Sigmoid colon (tissue), 7 donors: ENCODE data around the gene FAM50B. TPM values are rescaled to one million over a fixed set of nuclear protein-coding genes. Genes with fewer than 3 reads are reported as not detected.
A peak's percentile ranks its signal among the peaks of the same experiment; 100 is the strongest.

ENCODE experiments used
- DNase-seq: peaks from one replicate; pipeline ENCODE4 v3.0.0-alpha.2; 2019
- H3K27ac ChIP-seq, 4 donors: fragments of 200-600 bp; sonication (generic); one replicate each; pipeline ENCODE4 v1.5.1; 2016 to 2019; ENCODE audit warnings: mild to moderate bottlenecking in 1 of 4
- H3K27me3 ChIP-seq, 3 donors: fragments of 200-600 bp; sonication (generic); one replicate each; pipeline ENCODE4 v1.5.1; 2019; ENCODE audit warnings: mild to moderate bottlenecking in 1 of 3
- H3K36me3 ChIP-seq, 4 donors: fragments of 200-600 bp; sonication (generic); one replicate each; pipeline ENCODE4 v1.5.1; 2016 to 2019
- H3K4me1 ChIP-seq, 4 donors: fragments of 200-600 bp; sonication (generic); one replicate each; pipeline ENCODE4 v1.5.1; 2017 to 2019
- H3K4me3 ChIP-seq, 4 donors: fragments of 200-600 bp; sonication (generic); one replicate each; pipeline ENCODE4 v1.5.1; 2017 to 2019; ENCODE audit warnings: mild to moderate bottlenecking in 2 of 4, moderate library complexity in 1 of 4
- H3K9me3 ChIP-seq, 4 donors: fragments of 200-600 bp in 3 of 4; sonication (generic) in 3 of 4; one replicate each; pipeline versions ENCODE4 v1.5.1 to v1.6.1; 2013 to 2019
- CTCF ChIP-seq, 4 experiments: fragments of 450-650 bp in 3 of 4; fragments of 200-600 bp in 1 of 4; IDR thresholded peaks; one replicate each; pipeline ENCODE4 v1.5.1; 2016 to 2019; ENCODE audit warnings: antibody characterized with exemption in 4 of 4, mild to moderate bottlenecking in 3 of 4, moderate library complexity in 2 of 4
- EP300 ChIP-seq, 4 donors: sonication (generic); formaldehyde crosslinking; IDR thresholded peaks; one replicate each; pipeline ENCODE4 v1.6.1; 2017; ENCODE audit warnings: antibody characterized with exemption in 4 of 4
- POLR2A ChIP-seq, 2 donors: fragments of 450-650 bp; IDR thresholded peaks; one replicate each; pipeline ENCODE4 v1.6.1; 2016; ENCODE audit warnings: antibody characterized with exemption in 2 of 2, mild to moderate bottlenecking in 2 of 2, moderate library complexity in 2 of 2
- POLR2AphosphoS5 ChIP-seq, 4 donors: sonication (generic); formaldehyde crosslinking; IDR thresholded peaks; one replicate each; pipeline ENCODE4 v1.6.1; 2017; ENCODE audit warnings: antibody characterized with exemption in 4 of 4
- WGBS, 2 donors: extraction: QIAGEN DNeasy Blood & Tissue Kit; methylation state at CpG; one replicate each; pipeline ENCODE4 v1.1.7; 2013; 5-methylcytosine and 5-hydroxymethylcytosine counted together
- intact Hi-C: fragments of 100-400 bp; cut with DNase I; formaldehyde crosslinking; loops from one replicate; pipeline ENCODE4 v1.15.1; 2023
- polyA plus RNA-seq, 3 donors: library from polyadenylated mRNA; stranded (reverse); fragments of 200-250 nt; gene quantifications; one replicate each; pipeline ENCODE4 v1.2.3, GENCODE V29; 2013
- total RNA-seq, 4 donors: library from RNA; depleted of rRNA; stranded (reverse); fragments of >200 nt; gene quantifications; one replicate each; pipeline ENCODE4 v1.1.0, GENCODE V29; 2016
- donor health status: healthy with polysubstance abuse.
- donor health status: Bipolar disorder and iron deficiency.
- donor health status: healthy.

The FAM50B gene
- total and polyA plus RNA-seq, 7 donors = 2.5 to 16.1 (median 9.6) TPM

DNA sequence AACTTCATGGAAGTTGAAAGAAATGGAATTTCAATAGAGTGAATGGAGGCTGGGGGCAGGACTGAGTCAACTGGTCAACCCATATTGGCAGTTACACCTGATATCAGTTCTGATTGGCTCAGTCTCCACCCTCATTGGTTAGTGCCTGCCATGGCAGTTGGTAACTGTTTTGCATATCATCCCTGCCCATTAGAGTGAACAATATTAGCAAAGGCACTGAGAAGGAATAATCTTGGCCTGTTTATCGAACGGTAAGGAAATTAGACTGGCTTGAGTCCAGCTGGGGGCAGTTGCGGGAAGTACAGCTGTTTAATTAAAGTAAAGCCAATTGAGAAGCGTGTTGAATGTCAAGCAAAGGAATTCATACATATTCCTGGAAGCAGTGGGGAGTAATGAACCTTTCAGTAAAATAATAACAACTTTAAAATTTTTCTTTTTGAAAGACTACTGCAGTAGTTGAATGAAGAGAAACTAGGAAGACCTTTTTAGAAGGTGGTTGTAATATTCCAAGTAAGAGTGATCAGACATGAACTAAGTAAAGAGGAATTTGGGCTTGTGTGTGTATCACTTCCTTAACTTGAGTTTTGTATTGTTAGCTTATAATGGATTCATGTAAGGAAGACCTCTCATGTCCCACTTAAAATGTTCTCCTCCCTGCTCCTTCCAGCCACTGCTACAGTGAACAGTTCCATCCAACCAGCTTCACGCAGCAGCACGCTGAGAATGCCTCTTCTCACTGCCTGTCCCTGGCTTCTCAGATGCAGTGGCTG lies 17.2 kb upstream of the FAM50B start:
- Histone ChIP-seq H3K27me3 (no peaks in the 10 kb centered on the region), H3K27ac (no peak overlapping the region), H3K4me3 (no peak overlapping the region), H3K9me3 (no peaks in the 10 kb centered on the region), H3K36me3 (no peaks in the 10 kb centered on the region), H3K4me1 (peaks cover 0 to 7% (median under 1%) of the 10 kb centered on the region in 4 donors)
- no peak for TF ChIP-seq POLR2AphosphoS5 (IDR thresholded peaks at IDR 0.05)
- no peak for TF ChIP-seq EP300 (IDR thresholded peaks at IDR 0.05)
- no peak for TF ChIP-seq POLR2A (IDR thresholded peaks at IDR 0.05)
- TF ChIP-seq CTCF (IDR thresholded peaks at IDR 0.05) = no peak
- intact Hi-C loops = no loop called here
- WGBS, 2 donors = 83 to 85% methylated on average over 6 of the region's 6 CpGs
- no peak for DNase-seq

DNA sequence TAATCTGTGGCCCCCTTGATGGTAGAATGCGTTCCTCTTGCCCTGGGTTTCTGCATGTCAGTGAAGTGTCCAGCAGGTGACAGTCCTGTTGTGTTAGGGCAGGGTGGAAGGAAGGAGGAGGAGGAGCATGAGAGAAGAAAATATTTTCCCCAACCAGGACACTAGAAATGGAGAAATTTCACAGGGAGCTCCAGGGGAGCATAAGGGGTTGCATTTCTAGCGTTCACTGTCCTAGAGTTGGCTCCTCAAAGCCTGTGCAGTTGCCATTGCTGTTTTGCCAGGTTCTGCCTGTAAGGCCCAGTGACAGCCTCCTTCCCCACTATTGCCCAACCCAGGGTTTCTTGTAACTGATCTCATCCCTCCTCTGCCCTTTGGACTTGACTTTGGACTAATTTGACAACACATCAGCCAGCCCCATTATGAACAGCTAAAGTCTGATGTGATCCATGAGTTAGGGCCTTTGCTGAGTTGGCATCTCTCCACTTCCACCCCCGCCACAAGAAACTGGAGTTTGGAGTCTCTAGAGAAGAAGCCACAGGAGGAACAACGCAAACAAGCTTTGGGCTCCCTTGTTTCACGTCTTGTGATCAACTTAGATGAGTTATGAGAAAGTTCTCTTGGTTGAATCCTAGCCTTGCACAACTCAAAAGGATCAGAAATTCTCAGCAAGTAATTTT lies 14.0 kb upstream of the FAM50B start:
- Histone ChIP-seq H3K4me1 (no peaks in the 10 kb centered on the region), H3K27ac (peak overlapping the region in 1 of 4 donors; percentile 39), H3K9me3 (no peaks in the 10 kb centered on the region), H3K4me3 (no peak overlapping the region), H3K27me3 (no peaks in the 10 kb centered on the region), H3K36me3 (no peaks in the 10 kb centered on the region)
- TF ChIP-seq POLR2AphosphoS5 (IDR thresholded peaks at IDR 0.05) (no peak), POLR2A (IDR thresholded peaks at IDR 0.05) (no peak), CTCF (IDR thresholded peaks at IDR 0.05) (no peak), EP300 (IDR thresholded peaks at IDR 0.05) (no peak)
- intact Hi-C loops = no loop called here
- 63 to 79% methylated on average over 5 of the region's 5 CpGs for WGBS, 2 donors
- DNase-seq = peak; percentile 80

DNA sequence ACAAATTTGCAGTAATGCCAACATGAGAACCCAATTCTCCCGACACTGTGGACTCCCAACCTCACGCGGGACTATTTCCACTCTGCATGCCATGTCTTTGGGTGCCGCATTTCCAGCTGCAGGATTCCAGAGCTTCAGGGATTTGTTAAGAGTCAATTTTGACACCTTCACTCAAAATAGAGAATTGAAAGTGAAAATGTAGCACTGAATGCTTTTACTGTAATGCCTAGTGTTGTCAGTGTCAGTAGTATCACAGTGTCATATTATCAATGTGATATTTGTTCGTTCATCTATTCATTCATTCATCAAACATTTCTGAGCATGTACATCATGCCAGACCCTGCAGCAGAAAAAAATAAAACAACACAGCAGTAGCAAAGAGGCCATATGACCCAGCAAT lies 13.4 kb upstream of the FAM50B start:
- no peaks in the 10 kb centered on the region for H3K4me1 ChIP-seq
- no peak for DNase-seq
- H3K27me3 ChIP-seq = no peaks in the 10 kb centered on the region
- H3K4me3 ChIP-seq = no peak overlapping the region
- 90 to 93% methylated on average over 5 of the region's 5 CpGs for WGBS, 2 donors
- intact Hi-C loops = no loop called here
- H3K9me3 ChIP-seq = no peaks in the 10 kb centered on the region
- peak overlapping the region in 1 of 4 donors; percentile 39 for H3K27ac ChIP-seq
- no peaks in the 10 kb centered on the region for H3K36me3 ChIP-seq
- TF ChIP-seq EP300 (IDR thresholded peaks at IDR 0.05) (no peak), CTCF (IDR thresholded peaks at IDR 0.05) (no peak), POLR2AphosphoS5 (IDR thresholded peaks at IDR 0.05) (no peak), POLR2A (IDR thresholded peaks at IDR 0.05) (no peak)

DNA sequence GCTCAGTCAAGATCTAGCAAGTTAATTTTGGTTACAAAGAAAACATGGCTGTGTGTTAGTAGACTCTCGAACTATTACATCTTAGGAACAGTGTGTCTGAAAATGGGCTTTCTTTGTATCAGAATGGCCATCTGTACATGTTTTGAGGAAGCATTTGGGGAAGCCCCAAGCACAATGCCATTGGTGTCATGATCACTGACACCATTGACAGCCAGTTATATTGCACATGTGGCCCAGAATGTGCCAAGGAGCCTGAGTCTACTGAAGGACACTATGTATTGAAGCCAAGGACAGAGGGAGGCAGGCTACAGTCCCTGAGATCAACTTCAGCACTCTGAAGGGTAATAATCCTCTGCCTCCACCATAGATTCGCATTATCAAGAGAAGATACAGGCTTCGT lies 12.6 kb upstream of the FAM50B start:
- TF ChIP-seq CTCF (IDR thresholded peaks at IDR 0.05) (no peak), EP300 (IDR thresholded peaks at IDR 0.05) (no peak), POLR2AphosphoS5 (IDR thresholded peaks at IDR 0.05) (no peak), POLR2A (IDR thresholded peaks at IDR 0.05) (no peak)
- 79 to 98% methylated on average over 3 of the region's 3 CpGs for WGBS, 2 donors
- no peak for DNase-seq

More for the DNA sequence above, 12.6 kb upstream of the FAM50B start:
- Histone ChIP-seq H3K4me1 (peaks cover 0 to 6% (median 2%) of the 10 kb centered on the region in 4 donors), H3K27me3 (no peaks in the 10 kb centered on the region), H3K4me3 (no peak overlapping the region), H3K36me3 (no peaks in the 10 kb centered on the region), H3K27ac (no peak overlapping the region), H3K9me3 (no peaks in the 10 kb centered on the region)
- intact Hi-C loops = no loop called here
